Measurements from ENCODE around the gene POGLUT3.

DNA sequence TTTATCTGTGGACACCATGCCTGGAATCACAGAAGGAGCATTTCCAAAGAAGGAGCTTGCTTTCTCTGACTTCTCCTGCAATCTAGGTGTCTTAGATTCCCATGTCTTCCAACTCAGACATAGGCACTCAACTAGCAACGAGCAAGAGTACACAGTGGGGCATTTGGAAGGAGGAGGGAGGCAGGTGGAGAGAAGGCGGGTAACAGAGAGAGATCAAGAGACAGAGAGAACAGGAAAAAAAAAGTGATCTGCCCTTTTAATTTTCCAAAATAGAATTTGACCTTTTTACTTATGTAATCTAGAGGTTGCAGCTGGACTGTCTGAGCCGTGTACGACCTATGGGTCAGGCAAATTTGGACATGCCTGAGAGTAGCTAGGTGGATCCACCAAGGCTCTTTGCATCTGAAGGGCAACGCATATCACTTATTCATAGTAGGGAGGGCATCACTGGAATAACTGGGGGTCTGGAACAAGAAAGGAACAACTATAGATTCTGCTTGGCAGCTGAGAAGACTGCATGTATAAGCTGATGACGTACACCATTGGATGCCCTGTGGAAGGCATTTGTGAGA, 37.3 kb upstream of the POGLUT3 start:
- no peak for TF ChIP-seq GTF2E2 (tag; IDR thresholded peaks at IDR 0.05)
- no peak for TF ChIP-seq KAT2B (IDR thresholded peaks at IDR 0.05; ENCODE audit: low read depth, low read length)
- no peak for TF ChIP-seq ADNP (tag; IDR thresholded peaks at IDR 0.05)

Data from K562 (cell line).